HEK293 (cell line): ENCODE results near the gene RAB6D.
"Not testable (repeated sequence)": the region's sequence is repeated elsewhere in the genome, so short reads cannot be mapped to it uniquely, and the experiment has no call there.

ENCODE experiments used
- CTCF ChIA-PET: fragments of 350-600 bp; formaldehyde crosslinking; extraction: SDS; loops from one replicate; lab custom pipeline; 2021; ENCODE audit warnings: antibody characterized with exemption; lab: Yijun Ruan, JAX
- POLR2A ChIA-PET: fragments of 300-600 bp; formaldehyde crosslinking; extraction: SDS; loops from one replicate; lab custom pipeline; 2020; ENCODE audit warnings: antibody characterized with exemption, inconsistent platforms; lab: Yijun Ruan, JAX
- H3K27ac ChIP-seq: fragments of 200-500 bp; sonication (Bioruptor generic); 2 replicates; pipeline ENCODE4 v1.5.1; 2014; ENCODE audit warnings: low read depth, low read length, control low read depth, inconsistent platforms; ENCODE audit errors: extremely low read depth
- H3K36me3 ChIP-seq, 2 experiments: fragments of 200-500 bp in 1 of 2; sonication (Bioruptor generic) in 1 of 2; 1 replicate in 1 of 2; 2 replicates in 1 of 2; pipeline ENCODE4 v1.5.1; 2014 to 2017; ENCODE audit warnings: inconsistent platforms in 2 of 2, low read length in 2 of 2; ENCODE audit not compliant: control insufficient read depth in 2 of 2, insufficient read depth in 1 of 2
- H3K4me1 ChIP-seq: fragments of 200-500 bp; sonication (Bioruptor generic); 2 replicates; pipeline ENCODE4 v1.5.1; 2014; ENCODE audit warnings: mild to moderate bottlenecking, low read length, inconsistent platforms; ENCODE audit not compliant: control insufficient read depth, insufficient read depth
- H3K4me3 ChIP-seq: 2 replicates; pipeline ENCODE4 v1.5.1; 2011; ENCODE audit warnings: low read depth, mild to moderate bottlenecking, control low read depth, low read length, moderate library complexity
- H3K9me3 ChIP-seq: fragments of 200-500 bp; sonication (Bioruptor generic); 2 replicates; pipeline ENCODE4 v1.5.1; 2014; ENCODE audit warnings: low read depth, low read length, inconsistent platforms; ENCODE audit not compliant: control insufficient read depth, insufficient read depth
- ATF2 ChIP-seq: fragments of 450-650 bp; formaldehyde crosslinking; IDR thresholded peaks from 2 replicates; pipeline ENCODE4 v1.5.1; 2016; ENCODE audit warnings: missing biosample characterization, missing genetic modification characterization, low read depth
- BCL11B ChIP-seq: fragments of 450-650 bp; formaldehyde crosslinking; IDR thresholded peaks from 2 replicates; pipeline ENCODE4 v1.5.1; 2016; ENCODE audit warnings: low read depth, missing biosample characterization, missing genetic modification characterization
- FEZF1 ChIP-seq: fragments of 450-650 bp; formaldehyde crosslinking; IDR thresholded peaks from 2 replicates; pipeline ENCODE4 v1.5.1; 2016; ENCODE audit warnings: missing biosample characterization, missing genetic modification characterization
- HOXC10 ChIP-seq: sonication (generic); formaldehyde crosslinking; IDR thresholded peaks from 2 replicates; pipeline ENCODE4 v1.8.1; 2023; ENCODE audit warnings: mild to moderate bottlenecking, missing genetic modification reagents
- KLF1 ChIP-seq: fragments of 450-650 bp; formaldehyde crosslinking; IDR thresholded peaks from 2 replicates; pipeline ENCODE4 v1.5.1; 2016; ENCODE audit warnings: missing biosample characterization, missing genetic modification characterization
- OVOL3 ChIP-seq: fragments of 450-650 bp; formaldehyde crosslinking; IDR thresholded peaks from 2 replicates; pipeline ENCODE4 v1.5.1; 2016; ENCODE audit warnings: missing biosample characterization, missing genetic modification characterization
- ZBTB11 ChIP-seq: fragments of 450-650 bp; formaldehyde crosslinking; conservative IDR thresholded peaks from 2 replicates; pipeline ENCODE4 v1.5.1; 2016; ENCODE audit warnings: low read depth, missing biosample characterization, missing genetic modification characterization
- ZBTB7A ChIP-seq: fragments of 450-650 bp; formaldehyde crosslinking; IDR thresholded peaks from 2 replicates; pipeline ENCODE4 v1.5.1; 2016; ENCODE audit warnings: low read depth, missing biosample characterization, missing genetic modification characterization
- ZFP69B ChIP-seq: fragments of 450-650 bp; formaldehyde crosslinking; IDR thresholded peaks from 2 replicates; pipeline ENCODE4 v1.5.1; 2016; ENCODE audit warnings: missing biosample characterization, missing genetic modification characterization
- ZNF157 ChIP-seq: fragments of 450-650 bp; formaldehyde crosslinking; IDR thresholded peaks from 2 replicates; pipeline ENCODE4 v1.5.1; 2016; ENCODE audit warnings: missing biosample characterization, missing genetic modification characterization
- ZNF19 ChIP-seq: fragments of 450-650 bp; formaldehyde crosslinking; IDR thresholded peaks from 2 replicates; pipeline ENCODE4; 2016; ENCODE audit warnings: missing biosample characterization, missing genetic modification characterization, low read depth
- ZNF214 ChIP-seq: fragments of 450-650 bp; formaldehyde crosslinking; IDR thresholded peaks from 2 replicates; pipeline ENCODE4 v1.5.1; 2017; ENCODE audit warnings: missing biosample characterization, mild to moderate bottlenecking, missing genetic modification characterization, borderline replicate concordance
- ZNF239 ChIP-seq: fragments of 450-650 bp; formaldehyde crosslinking; IDR thresholded peaks from 2 replicates; pipeline ENCODE4 v1.5.1; 2016; ENCODE audit warnings: missing biosample characterization, missing genetic modification characterization
- ZNF280D ChIP-seq: fragments of 450-650 bp; formaldehyde crosslinking; IDR thresholded peaks from 2 replicates; pipeline ENCODE4 v1.5.1; 2016; ENCODE audit warnings: missing biosample characterization, missing genetic modification characterization
- ZNF548 ChIP-seq: fragments of 450-650 bp; formaldehyde crosslinking; IDR thresholded peaks from 2 replicates; pipeline ENCODE4 v1.5.1; 2016; ENCODE audit warnings: missing biosample characterization, missing genetic modification characterization
- ZNF645 ChIP-seq: fragments of 450-650 bp; formaldehyde crosslinking; IDR thresholded peaks from 2 replicates; pipeline ENCODE4; 2016; ENCODE audit warnings: missing biosample characterization, missing genetic modification characterization
- ZNF654 ChIP-seq: fragments of 450-650 bp; formaldehyde crosslinking; IDR thresholded peaks from 2 replicates; pipeline ENCODE4 v1.5.1; 2016; ENCODE audit warnings: low read depth, missing biosample characterization, missing genetic modification characterization
- ZNF707 ChIP-seq: fragments of 450-650 bp; formaldehyde crosslinking; IDR thresholded peaks from 2 replicates; pipeline ENCODE4 v1.5.1; 2016; ENCODE audit warnings: missing biosample characterization, missing genetic modification characterization
- ZSCAN4 ChIP-seq: fragments of 450-650 bp; formaldehyde crosslinking; IDR thresholded peaks from 2 replicates; pipeline ENCODE4 v1.5.1; 2017; ENCODE audit warnings: missing biosample characterization, missing genetic modification characterization

Gene RAB6D

GRCh38 chr2:131369954-131370353 lies 6.0 kb upstream of the RAB6D start (continued):
- TF ChIP-seq KLF1 (tag by site-specific recombination), result no peak
- no peak for TF ChIP-seq ZBTB7A (tag by site-specific recombination)
- no peak for TF ChIP-seq ZBTB11 (tag by site-specific recombination)
- TF ChIP-seq ZNF239 (tag by site-specific recombination), result no peak

GRCh38 chr2:131368493-131369066 lies 4.6 kb upstream of the RAB6D start:
- H3K36me3 ChIP-seq, H3K4me3 ChIP-seq, CTCF ChIA-PET, H3K27ac ChIP-seq, POLR2A ChIA-PET, H3K9me3 ChIP-seq, H3K4me1 ChIP-seq: not testable (repeated sequence)

GRCh38 chr2:131367352-131367751 lies 3.4 kb upstream of the RAB6D start:
- no peaks in the 10 kb centered on the region for H3K36me3 ChIP-seq
- no peak overlapping the region for H3K27ac ChIP-seq
- TF ChIP-seq ZNF280D (tag by site-specific recombination), result no peak
- TF ChIP-seq HOXC10 (CRISPR knock-in tag), result no peak
- peak; percentile 73 for TF ChIP-seq ZSCAN4
- TF ChIP-seq ZNF19 (tag by site-specific recombination), result no peak
- H3K4me3 ChIP-seq, result no peak overlapping the region
- no peaks in the 10 kb centered on the region for H3K9me3 ChIP-seq
- CTCF ChIA-PET, result no interaction called here
- H3K4me1 ChIP-seq, result no peaks in the 10 kb centered on the region
- POLR2A ChIA-PET, result no interaction called here

GRCh38 chr2:131366643-131367042 lies 2.7 kb upstream of the RAB6D start:
- Histone ChIP-seq H3K36me3 (no peaks in the 10 kb centered on the region), H3K9me3 (no peaks in the 10 kb centered on the region), H3K27ac (no peak overlapping the region), H3K4me1 (no peaks in the 10 kb centered on the region), H3K4me3 (no peak overlapping the region)
- POLR2A ChIA-PET, result no interaction called here
- CTCF ChIA-PET, result no interaction called here
- no peak for TF ChIP-seq ZNF707 (tag by site-specific recombination)
- no peak for TF ChIP-seq ZFP69B (tag by site-specific recombination)
- no peak for TF ChIP-seq OVOL3 (tag by site-specific recombination)
- TF ChIP-seq ZNF654 (tag by site-specific recombination), result no peak
- TF ChIP-seq ATF2, result no peak
- TF ChIP-seq ZNF645 (tag by site-specific recombination), result no peak
- no peak for TF ChIP-seq ZNF157 (tag by site-specific recombination)
- TF ChIP-seq FEZF1, result no peak
- no peak for TF ChIP-seq ZNF214 (tag by site-specific recombination)
- no peak for TF ChIP-seq ZNF548 (tag by site-specific recombination)
- no peak for TF ChIP-seq BCL11B (tag by site-specific recombination)
